ENCODE results near the gene KNSTRN. TPM values are rescaled to one million over a fixed set of nuclear protein-coding genes. Genes with fewer than 3 reads are reported as not detected.

The KNSTRN gene
- total RNA-seq, 4 donors from 2014 or later = 3.3 to 7.1 (median 4.2) TPM

- H3K27ac ChIP-seq = no peak overlapping the region
- TF ChIP-seq CTCF (IDR thresholded peaks at IDR 0.05) = no peak
- no peak for TF ChIP-seq EP300 (IDR thresholded peaks at IDR 0.05)
- no peak overlapping the region for H3K4me3 ChIP-seq
- H3K4me1 ChIP-seq = peaks cover 0 to 14% (median 4%) of the 10 kb centered on the region in 4 donors
- no peak for DNase-seq (ENCODE audit: low spot score in 2 of 2)
- no peaks in the 10 kb centered on the region for H3K27me3 ChIP-seq
- H3K9me3 ChIP-seq = no peaks in the 10 kb centered on the region
- WGBS, 2 donors = 92 to 94% methylated on average over 22 of the region's 24 CpGs
- H3K36me3 ChIP-seq = no peaks in the 10 kb centered on the region
Observed at GRCh38 chr15:40368719-40369473, 13.6 kb upstream of the KNSTRN start.

GRCh38 chr15:40369474-40369869, 13.0 kb upstream of the KNSTRN start:
- DNase-seq (ENCODE audit: low spot score in 2 of 2) = no peak
- peaks cover 0 to 14% (median 4%) of the 10 kb centered on the region in 4 donors for H3K4me1 ChIP-seq
- H3K27me3 ChIP-seq = no peaks in the 10 kb centered on the region
- TF ChIP-seq CTCF (IDR thresholded peaks at IDR 0.05) = no peak
- no peak for TF ChIP-seq EP300 (IDR thresholded peaks at IDR 0.05)
- TF ChIP-seq POLR2A (IDR thresholded peaks at IDR 0.05) = no peak
- no peaks in the 10 kb centered on the region for H3K36me3 ChIP-seq
- H3K4me3 ChIP-seq = no peak overlapping the region
- WGBS, 2 donors = 80 to 93% methylated on average over 3 to 6 of the region's 10 CpGs
- H3K27ac ChIP-seq = no peak overlapping the region
- no peaks in the 10 kb centered on the region for H3K9me3 ChIP-seq

- DNase-seq (ENCODE audit: low spot score in 2 of 2) = no peak
- Histone ChIP-seq H3K4me3 (no peak overlapping the region), H3K36me3 (no peaks in the 10 kb centered on the region), H3K4me1 (peaks cover 0 to 14% (median 4%) of the 10 kb centered on the region in 4 donors), H3K9me3 (no peaks in the 10 kb centered on the region), H3K27me3 (no peaks in the 10 kb centered on the region), H3K27ac (no peak overlapping the region)
- no peak for TF ChIP-seq EP300 (IDR thresholded peaks at IDR 0.05)
- no peak for TF ChIP-seq POLR2A (IDR thresholded peaks at IDR 0.05)
- TF ChIP-seq CTCF (IDR thresholded peaks at IDR 0.05) = no peak
- WGBS, 2 donors = 83 to 100% methylated on average over 3 to 7 of the region's 13 CpGs
Observed at GRCh38 chr15:40369971-40370370, 12.6 kb upstream of the KNSTRN start.

GRCh38 chr15:40372981-40373380, 9.5 kb upstream of the KNSTRN start:
- H3K27ac ChIP-seq = no peak overlapping the region
- WGBS, 2 donors = 38 to 50% methylated on average over 2 of the region's 2 CpGs
- TF ChIP-seq EP300 (IDR thresholded peaks at IDR 0.05) (no peak), CTCF (IDR thresholded peaks at IDR 0.05) (no peak), POLR2A (IDR thresholded peaks at IDR 0.05) (no peak)

GRCh38 chr15:40377606-40378005, 4.9 kb upstream of the KNSTRN start:
- Histone ChIP-seq H3K36me3 (no peaks in the 10 kb centered on the region), H3K9me3 (no peaks in the 10 kb centered on the region), H3K4me1 (peaks cover 0 to 21% (median 3%) of the 10 kb centered on the region in 4 donors), H3K27ac (no peak overlapping the region), H3K4me3 (no peak overlapping the region), H3K27me3 (no peaks in the 10 kb centered on the region)
- DNase-seq (ENCODE audit: low spot score in 2 of 2) = no peak
- WGBS, 2 donors = 78 to 81% methylated on average over 3 of the region's 3 CpGs
- no peak for TF ChIP-seq CTCF (IDR thresholded peaks at IDR 0.05)

More at GRCh38 chr15:40372981-40373380, 9.5 kb upstream of the KNSTRN start:
- Histone ChIP-seq H3K4me3 (no peak overlapping the region), H3K27me3 (no peaks in the 10 kb centered on the region), H3K36me3 (no peaks in the 10 kb centered on the region), H3K4me1 (peaks cover 0 to 6% (median 0%) of the 10 kb centered on the region in 4 donors), H3K9me3 (no peaks in the 10 kb centered on the region)
- no peak for DNase-seq (ENCODE audit: low spot score in 2 of 2)
